Measurements from ENCODE around the gene PA2G4.

DNA sequence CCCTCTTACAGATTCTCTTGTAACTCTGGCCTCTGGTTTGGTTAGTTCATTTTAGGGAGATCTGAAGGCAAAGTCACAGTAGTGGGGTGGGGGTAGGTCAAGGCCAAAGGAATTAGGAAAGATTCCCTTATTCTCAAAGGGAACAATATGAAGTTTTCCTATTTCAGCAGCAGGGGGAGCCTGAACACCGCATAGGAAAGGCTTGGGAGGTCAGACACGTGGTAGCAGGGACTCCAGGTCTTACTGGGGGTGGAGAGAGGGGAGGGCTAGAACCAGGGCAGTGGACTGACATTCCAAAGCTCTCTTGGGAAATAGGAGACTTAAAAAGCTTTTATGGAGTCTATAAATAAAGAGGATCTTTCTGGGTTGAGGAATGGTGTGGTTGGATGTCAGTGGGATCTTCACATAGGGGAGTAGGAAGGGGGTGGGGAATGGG is 15.0 kb downstream of the PA2G4 start:
- TF ChIP-seq, protein P1, sequence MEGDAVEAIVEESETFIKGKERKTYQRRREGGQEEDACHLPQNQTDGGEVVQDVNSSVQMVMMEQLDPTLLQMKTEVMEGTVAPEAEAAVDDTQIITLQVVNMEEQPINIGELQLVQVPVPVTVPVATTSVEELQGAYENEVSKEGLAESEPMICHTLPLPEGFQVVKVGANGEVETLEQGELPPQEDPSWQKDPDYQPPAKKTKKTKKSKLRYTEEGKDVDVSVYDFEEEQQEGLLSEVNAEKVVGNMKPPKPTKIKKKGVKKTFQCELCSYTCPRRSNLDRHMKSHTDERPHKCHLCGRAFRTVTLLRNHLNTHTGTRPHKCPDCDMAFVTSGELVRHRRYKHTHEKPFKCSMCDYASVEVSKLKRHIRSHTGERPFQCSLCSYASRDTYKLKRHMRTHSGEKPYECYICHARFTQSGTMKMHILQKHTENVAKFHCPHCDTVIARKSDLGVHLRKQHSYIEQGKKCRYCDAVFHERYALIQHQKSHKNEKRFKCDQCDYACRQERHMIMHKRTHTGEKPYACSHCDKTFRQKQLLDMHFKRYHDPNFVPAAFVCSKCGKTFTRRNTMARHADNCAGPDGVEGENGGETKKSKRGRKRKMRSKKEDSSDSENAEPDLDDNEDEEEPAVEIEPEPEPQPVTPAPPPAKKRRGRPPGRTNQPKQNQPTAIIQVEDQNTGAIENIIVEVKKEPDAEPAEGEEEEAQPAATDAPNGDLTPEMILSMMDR (IDR thresholded peaks at IDR 0.05), result peak; percentile 81 to 91 (median 87)
- TF ChIP-seq POLR2AphosphoS5 (IDR thresholded peaks at IDR 0.05), result peak; percentile 35 to 80 (median 44)
